GM23248 (cell line): ENCODE measurements around the gene FEM1B.

Experiments
- EZH2 ChIP-seq: fragments of 200-600 bp; sonication (generic); IDR thresholded peaks from 2 replicates; pipeline ENCODE4 v1.6.1; 2018; ENCODE audit warnings: antibody characterized with exemption, mild to moderate bottlenecking; ENCODE audit not compliant: insufficient read depth, poor library complexity, severe bottlenecking
- EZH2phosphoT487 ChIP-seq: fragments of 200-600 bp; sonication (generic); IDR thresholded peaks from 2 replicates; pipeline ENCODE4 v1.6.1; 2018; ENCODE audit warnings: antibody characterized with exemption, moderate library complexity, mild to moderate bottlenecking, low read depth; ENCODE audit not compliant: insufficient read depth

GRCh38 chr15:68244235-68244634, 33.3 kb upstream of the FEM1B start:
- TF ChIP-seq EZH2 (no peak), EZH2phosphoT487 (no peak)
